Measurements from ENCODE around the gene UBE2D1.

DNA sequence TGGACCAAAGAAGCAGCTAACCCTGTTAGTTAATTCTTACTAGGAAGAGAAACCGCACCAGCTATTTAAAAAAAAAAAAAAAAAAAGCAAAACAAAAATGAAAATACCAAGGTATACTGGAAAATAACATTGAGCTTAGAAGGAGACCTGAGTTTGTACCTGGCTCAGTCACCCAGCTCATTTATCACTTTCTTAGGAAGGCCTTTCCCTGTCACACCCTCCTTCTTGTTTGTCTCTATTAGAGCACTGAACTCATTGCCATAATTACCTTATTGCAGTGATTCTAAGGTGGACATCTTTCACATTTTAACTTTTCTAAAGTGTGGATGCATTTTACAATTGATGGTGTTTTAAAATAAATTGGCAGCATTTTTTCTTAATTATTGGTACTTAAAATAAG is 24.1 kb downstream of the UBE2D1 start:
- TF ChIP-seq, protein P1, sequence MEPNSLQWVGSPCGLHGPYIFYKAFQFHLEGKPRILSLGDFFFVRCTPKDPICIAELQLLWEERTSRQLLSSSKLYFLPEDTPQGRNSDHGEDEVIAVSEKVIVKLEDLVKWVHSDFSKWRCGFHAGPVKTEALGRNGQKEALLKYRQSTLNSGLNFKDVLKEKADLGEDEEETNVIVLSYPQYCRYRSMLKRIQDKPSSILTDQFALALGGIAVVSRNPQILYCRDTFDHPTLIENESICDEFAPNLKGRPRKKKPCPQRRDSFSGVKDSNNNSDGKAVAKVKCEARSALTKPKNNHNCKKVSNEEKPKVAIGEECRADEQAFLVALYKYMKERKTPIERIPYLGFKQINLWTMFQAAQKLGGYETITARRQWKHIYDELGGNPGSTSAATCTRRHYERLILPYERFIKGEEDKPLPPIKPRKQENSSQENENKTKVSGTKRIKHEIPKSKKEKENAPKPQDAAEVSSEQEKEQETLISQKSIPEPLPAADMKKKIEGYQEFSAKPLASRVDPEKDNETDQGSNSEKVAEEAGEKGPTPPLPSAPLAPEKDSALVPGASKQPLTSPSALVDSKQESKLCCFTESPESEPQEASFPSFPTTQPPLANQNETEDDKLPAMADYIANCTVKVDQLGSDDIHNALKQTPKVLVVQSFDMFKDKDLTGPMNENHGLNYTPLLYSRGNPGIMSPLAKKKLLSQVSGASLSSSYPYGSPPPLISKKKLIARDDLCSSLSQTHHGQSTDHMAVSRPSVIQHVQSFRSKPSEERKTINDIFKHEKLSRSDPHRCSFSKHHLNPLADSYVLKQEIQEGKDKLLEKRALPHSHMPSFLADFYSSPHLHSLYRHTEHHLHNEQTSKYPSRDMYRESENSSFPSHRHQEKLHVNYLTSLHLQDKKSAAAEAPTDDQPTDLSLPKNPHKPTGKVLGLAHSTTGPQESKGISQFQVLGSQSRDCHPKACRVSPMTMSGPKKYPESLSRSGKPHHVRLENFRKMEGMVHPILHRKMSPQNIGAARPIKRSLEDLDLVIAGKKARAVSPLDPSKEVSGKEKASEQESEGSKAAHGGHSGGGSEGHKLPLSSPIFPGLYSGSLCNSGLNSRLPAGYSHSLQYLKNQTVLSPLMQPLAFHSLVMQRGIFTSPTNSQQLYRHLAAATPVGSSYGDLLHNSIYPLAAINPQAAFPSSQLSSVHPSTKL (CRISPR knock-in tag; IDR thresholded peaks at IDR 0.05) = no peak
- TF ChIP-seq, protein P2, sequence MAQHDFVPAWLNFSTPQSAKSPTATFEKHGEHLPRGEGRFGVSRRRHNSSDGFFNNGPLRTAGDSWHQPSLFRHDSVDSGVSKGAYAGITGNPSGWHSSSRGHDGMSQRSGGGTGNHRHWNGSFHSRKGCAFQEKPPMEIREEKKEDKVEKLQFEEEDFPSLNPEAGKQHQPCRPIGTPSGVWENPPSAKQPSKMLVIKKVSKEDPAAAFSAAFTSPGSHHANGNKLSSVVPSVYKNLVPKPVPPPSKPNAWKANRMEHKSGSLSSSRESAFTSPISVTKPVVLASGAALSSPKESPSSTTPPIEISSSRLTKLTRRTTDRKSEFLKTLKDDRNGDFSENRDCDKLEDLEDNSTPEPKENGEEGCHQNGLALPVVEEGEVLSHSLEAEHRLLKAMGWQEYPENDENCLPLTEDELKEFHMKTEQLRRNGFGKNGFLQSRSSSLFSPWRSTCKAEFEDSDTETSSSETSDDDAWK (CRISPR knock-in tag; IDR thresholded peaks at IDR 0.05) = no peak
- TF ChIP-seq FLYWCH1 (CRISPR knock-in tag; IDR thresholded peaks at IDR 0.05) = no peak

All from HepG2 (cell line).